CD4-positive, alpha-beta T cell treated with Interleukin-1 beta for 1 hour (primary cell): Measurements from ENCODE around the gene ENC1.

Experiments used
- DNase-seq, 2 donors: peaks; one replicate each; pipeline ENCODE4 v3.0.0-alpha.2; 2020 to 2022

The ENC1 gene

DNA sequence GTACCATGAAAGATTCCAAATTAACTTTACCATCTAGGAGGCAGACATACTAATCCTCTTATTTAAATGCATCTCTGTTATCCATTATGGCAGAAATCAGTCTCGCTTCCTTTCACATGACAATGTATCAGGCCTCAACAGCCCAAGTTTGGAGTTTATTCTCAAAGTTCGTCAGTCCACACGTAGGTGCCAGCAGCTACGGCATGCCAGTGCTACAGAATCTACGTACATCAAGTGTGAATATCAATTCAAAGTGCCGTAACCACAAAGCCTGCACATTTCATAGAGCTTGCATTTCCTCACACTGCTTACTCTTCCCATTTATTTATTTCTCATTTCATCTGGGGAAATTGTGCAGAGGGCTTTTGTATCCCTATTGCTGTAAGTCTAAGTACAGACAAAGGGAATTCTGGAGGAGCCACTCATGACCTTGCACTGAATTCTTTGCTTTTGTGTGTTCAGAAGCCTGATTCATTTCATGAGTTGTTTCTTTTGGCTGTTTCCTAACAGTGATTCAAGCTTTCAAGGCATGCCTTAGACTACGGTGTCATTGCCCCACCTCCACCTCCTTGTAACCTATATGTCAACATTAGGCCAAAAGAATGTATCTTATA is 10.0 kb downstream of the ENC1 start:
- peak; percentile 25 to 39 for DNase-seq

GRCh38 chr5:74629326-74629725 is 11.2 kb downstream of the ENC1 start:
- no peak for DNase-seq

DNA sequence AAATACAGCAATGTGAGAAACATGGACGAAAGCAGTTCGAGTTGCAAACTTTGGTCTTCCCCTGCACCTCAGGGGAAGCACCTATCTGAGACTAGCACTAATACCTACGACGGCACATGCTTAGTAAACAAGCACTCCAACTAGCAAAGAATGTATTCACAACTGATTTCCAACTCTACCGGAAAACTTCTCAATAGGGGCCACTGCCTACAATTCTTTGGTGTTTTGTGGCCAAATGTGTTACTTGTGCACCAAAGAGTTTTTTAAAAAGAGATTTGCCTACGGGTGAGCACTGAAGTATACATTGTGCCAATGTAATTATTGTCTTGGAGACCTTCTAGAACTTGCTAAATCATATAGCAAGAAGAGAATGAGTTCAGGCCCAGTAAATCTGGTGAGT is 12.2 kb downstream of the ENC1 start:
- DNase-seq: no peak

DNA sequence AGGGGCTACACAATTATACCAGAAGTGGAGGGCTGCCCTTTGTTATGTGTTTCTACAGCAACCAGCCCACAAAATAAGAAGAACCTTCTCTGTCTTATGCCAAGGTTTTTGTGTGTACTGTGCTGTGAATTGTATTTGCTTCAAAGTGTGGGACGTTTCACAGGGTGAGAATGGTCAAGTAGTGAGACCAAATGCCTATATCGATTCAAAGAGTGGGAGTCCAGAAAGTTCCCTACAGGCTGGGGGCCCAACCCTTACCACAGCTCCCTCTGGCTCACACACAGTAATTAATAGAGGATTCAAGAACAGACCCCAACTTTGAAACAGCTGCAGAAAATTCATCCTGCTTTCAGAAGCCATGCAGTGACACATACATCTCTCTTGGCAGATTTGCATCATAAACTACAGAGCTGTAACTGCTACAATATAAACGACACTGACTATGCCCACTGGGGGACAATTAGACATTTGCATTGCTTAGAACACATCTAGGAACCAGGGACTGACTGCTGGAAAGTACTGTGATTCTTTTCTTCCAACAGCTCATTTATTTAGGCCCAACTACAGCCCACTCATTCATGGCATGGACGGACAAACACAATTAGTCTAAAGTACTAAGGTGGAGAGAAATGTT is 12.8 kb downstream of the ENC1 start:
- DNase-seq: no peak

DNA sequence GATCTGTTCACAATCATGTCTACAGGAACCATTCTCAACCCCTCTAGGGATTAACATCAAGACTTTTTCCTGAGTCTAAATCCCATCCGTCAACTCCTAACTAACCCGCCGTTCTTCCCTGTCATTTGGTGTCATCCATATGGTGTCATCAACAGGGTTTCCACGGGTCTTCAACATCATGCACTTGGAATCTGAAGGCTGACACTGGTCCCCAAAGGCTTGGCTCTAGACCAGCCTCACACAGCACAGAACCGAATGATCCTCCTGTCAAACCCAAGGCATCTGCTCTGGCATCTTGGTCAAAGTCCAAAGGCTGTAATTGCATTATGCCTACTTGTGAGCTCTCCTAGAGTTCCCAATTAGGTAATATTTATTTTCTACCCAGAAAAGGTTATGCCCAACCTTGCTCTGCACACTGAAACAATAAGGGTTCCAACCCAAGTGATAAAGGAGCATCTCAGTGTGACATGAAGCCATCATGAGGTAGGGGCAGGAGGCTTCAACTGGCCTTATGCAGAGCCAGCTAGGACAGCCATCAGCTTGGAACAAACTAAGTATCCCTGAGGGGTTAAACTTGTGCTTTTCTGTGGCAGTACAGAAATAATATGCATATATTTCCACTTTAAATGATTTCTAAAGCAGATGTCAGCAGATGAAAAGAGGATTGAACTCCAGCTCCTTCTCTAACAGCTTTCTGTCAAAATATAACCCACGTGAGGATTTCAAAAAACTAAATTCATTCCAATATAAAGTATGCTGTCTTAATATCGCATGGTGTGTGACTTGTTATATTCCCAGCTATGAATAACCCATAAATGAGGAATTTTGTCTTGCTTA is 13.9 kb downstream of the ENC1 start:
- no peak for DNase-seq

DNA sequence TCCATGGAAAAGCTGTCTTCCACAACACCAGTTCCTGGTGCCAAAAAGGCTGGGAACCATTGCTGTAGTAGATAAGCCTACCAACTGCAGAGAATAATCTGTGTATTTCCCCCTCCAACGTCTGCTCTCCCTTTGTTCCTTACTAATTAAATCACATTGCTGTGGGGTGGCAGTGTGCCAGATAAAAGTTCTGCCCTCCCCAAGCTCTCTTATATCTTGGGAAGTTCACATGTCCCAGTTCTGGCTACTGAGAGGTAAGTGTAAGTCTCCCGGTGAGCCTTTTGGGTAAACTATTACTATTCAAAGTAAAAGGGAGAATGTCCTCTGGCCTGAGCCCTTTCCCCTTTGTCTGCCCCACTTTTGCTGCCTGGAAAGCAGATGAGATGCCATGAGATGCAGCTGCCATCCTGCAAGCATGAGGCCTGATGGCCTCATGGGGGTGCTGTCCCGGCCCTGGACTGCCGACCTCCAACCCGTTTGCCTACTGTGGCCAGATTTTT is 14.7 kb downstream of the ENC1 start:
- DNase-seq: no peak

GRCh38 chr5:74624931-74625505 is 15.5 kb downstream of the ENC1 start:
- no peak for DNase-seq

DNA sequence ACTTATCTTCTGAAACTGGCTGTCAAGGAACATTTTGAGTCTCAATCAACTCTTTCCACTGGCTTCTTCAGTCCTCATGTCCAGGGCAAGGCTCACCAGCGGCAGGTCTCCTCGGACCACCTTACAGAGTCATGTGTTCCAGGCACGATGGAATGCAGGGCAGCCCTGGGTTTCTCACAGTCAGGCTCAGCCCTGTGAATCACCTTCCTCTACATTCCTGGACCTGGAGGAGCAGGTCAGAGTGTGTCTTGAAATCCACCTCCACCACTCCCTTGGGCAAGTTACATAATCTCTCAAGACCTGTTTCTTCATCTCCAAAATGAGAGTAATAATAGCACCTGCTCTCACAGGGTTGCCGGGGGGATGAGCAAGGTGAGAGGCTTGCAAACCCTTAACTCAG is 16.0 kb downstream of the ENC1 start:
- no peak for DNase-seq

DNA sequence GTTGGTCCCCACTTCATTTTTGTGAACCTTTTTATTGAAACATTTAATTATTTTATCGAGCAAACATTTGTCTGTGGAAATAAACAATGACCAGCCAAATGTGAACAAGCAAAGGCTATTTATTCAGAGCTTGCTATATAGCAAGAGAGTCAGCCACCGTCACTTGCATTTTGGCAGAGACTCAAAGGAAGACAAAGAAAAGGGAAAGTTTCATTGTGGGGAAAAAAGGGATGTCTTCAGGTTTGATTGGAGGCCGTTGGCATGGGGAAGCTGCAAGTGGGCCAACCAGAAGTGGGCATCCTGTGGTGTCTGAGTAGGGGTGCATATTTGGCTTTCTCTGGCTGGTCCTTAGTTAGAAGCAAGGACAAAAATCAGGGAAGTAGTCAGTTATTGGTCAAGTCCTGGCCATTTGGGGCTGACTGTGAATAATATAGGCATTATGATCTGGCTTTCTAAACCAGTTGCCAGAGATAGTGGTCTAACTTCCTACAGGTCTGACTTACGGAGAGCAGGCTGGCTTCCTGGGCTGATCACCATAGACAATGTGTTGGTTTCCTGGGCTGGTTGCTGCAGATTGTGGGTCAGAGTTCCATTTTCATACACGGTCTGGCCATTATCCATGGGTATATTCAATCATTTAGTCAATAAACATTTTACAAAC is 16.6 kb downstream of the ENC1 start:
- no peak for DNase-seq

DNA sequence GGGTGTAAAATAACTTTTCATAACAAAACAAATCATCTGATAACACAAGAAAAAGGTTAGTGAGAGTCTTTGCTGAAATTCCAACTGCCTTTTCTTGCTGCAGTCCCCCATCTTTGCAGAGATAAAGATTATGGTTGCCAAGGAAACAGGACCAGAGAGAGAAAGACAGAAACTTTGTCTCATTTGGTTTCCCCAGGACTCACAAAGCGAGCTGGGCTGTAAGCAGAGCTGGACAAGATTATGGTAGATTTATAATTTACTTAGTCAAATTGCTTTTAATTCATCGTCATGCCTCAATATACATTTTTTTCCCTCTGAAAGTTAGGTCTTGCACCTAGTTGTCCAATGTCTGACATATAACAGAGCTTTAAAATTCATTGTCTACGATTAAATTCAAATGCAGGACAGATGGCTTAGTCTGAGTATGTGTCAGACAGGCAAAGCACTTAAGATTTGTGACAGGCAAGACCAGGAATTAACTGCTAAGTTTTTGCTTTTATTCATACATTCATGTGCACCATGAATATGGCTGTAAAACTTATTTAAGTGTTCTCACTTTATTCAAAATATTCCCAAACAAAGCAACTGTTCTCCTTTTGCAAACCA is 17.4 kb downstream of the ENC1 start:
- DNase-seq: no peak

DNA sequence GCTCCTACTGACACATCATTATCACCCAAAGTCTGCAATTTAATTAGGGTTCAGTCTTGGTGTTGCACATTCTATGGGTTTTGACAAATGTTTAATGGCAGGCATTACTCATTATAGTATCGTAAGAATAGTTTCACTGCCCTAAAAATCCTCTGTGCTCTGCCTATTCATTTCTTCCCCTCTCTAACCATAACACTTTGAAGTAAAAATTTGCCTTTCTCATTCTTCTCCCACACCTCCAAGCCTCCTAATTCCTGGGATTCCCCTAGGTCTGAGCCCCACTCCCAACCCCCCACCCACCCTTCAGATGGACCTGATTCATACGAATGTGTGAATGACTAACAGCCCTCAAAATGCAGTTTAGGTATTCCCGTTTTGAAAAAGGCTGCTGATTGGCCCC is 18.4 kb downstream of the ENC1 start:
- DNase-seq: no peak

DNA sequence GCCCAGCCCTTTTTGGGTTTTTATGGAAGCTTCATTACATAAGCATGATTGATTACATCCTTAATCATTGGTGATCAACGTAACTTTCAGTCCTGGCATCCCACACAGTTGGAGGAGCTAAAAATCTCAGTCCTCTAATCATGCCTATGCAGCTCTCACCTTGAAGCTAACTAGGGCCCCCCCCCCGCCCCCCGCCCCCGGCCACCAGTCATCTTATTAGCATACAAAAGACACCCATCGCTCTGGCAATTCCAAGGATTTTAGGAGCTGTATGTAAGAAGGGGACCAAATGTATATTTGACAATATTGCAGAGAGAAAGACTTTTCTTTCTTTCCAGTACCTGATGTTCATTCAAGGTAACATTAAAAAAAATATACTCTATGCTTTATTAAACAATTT is 19.0 kb downstream of the ENC1 start:
- no peak for DNase-seq

DNA sequence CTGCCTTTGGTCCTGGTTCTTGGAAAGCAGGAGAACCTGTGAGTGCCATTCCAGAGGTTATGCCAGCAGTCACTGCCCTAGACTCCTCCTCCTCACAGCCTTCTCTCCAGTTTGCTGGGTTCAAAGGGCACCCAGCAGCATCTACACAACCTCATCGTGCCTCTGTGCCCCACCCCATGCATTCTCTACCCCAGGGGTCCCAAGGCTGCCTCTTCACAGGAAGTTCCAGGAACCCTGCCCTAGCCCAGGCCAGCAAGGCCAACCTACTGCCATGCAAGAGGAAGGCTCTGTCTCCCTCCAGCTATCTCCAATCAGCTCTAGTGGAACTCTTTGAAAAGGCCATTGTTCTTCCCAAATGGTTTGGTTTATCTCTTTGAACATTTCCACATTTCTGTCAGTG is 21.2 kb downstream of the ENC1 start:
- DNase-seq: no peak

- no peak for DNase-seq
These were observed 22.4 kb downstream of the ENC1 start for GRCh38 chr5:74618106-74618505.

DNA sequence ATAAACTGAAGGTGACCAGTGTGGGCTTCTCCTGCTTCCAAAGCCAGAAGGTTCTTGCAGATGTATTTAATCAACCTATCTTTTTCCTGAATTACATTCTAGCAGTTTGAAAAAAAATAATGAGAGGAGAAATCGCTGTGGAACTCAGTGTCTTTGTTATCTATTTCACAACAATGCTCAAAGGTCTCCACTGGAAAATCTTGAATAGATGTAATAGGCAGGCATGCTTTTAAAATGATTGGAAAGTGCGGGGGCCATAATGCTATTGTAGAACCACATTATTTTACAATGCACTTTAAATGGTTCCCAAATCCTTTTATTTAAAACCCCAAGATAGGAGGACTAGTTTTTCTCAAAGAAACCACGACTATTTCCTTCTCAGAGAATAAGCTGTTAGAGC is 23.3 kb downstream of the ENC1 start:
- DNase-seq: no peak

- no peak for DNase-seq
These were observed 24.0 kb downstream of the ENC1 start for GRCh38 chr5:74616236-74617146.

DNA sequence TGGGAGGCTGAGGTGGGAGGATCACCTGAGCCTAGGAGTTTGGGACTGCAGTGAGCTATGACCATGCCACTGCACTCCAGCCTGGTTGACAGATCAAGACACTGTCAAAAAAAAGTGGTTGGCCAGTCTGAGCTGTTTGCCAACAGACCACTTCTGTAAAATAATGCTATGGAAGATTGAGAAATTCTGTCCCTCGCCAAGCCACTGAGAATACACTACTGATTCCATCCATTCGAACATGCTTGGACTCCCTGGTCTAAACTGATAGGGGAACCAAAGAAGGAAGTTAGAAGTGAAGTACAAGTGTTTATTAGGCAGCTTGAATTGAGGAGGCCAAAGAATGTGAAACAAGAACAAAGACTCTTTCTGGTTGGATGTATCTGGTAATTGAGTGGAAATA is 27.2 kb downstream of the ENC1 start:
- peak in 1 of 2 donors; percentile 2 for DNase-seq

DNA sequence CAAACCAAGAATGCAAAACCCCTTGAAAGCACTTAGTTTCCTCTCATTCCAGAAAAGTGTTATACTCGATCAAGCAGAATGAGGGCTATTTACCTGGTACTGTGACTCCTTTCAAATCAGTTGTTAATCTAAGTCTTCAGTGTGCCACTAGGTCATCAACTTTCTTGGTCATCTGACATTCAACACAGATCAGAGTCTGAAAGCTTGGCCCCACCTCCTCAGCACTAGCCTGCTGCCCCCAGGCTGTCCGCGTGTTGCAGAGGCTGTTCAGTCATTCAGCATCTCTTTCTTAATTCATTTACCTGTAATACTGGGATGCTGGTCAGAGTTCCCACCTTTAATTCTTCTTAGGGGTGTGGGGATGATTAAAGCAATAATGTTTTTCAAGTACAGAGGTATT is 28.5 kb downstream of the ENC1 start:
- no peak for DNase-seq

DNA sequence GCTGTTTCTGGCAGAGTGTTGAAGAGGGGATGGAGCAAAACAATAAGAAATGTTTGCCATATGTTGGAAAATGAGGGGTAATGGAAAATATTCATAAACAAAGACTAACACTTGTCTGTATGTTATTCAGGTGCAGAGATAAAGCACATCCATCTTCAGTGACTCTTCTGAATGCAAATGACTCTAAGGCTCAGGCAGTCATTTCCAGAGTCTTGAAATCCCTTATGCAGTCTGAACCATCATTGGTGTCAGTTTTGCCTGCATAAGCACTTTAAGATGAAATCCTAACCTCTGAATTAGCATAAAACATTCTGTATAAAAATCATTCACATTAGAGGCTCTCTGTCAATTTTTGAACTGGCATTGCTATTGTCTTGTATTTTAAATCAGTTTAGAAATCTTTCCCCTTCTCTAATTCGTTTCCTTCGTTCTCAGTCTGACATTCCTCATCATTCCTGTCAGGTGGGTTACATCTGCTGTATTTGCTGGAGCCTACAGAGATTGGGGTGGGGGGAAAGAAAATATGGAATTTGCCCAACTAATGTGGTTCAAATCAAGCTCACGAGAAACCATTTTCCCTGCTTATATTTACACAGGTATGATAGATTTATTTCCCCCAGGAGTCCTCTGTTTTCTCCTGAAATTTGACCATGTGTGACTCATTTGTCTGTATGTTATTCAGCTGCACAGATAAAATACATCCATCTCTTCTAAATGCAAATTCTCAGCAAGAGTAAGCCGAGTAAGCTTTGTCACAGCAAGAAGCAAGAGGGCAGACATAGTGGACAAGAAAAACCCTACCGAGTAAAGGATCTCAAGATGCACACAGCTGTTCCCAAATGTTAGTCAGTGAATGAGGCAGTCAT is 31.6 kb downstream of the ENC1 start:
- no peak for DNase-seq

DNA sequence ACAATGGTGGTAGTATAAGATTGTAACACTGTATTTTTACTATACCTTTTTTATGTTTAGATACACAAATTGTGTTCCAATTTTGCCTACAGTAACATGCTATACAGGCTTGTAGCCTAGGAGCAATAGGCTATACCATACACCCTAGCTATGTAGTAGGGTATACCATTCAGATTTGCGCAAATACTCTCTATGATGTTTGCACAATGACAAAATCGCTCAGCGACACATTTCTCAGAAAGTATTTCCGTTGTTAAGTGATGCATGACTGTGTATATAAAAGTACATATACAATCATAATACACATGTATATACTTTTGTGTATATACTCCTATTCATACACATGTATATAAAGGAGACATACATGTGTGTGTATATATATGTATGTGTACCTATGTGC is 34.8 kb downstream of the ENC1 start:
- no peak for DNase-seq

DNA sequence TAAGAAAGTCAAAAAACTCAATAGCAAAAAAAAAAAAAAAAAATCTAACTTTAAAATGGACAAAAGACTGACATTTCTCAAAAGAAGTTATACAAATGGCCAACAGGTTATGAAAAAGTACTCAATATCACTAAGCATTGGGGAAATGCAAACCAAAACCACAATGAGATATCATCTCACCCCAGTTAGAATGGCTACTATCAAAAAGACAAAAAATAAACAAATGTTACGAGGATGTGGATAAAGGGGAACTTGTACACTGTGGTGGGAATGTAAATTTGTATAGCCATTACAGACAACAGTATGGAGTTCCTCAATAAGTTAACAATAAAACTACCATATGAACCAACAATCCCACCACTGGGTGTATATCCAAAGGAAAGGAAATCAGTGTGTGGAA is 37.2 kb downstream of the ENC1 start:
- no peak for DNase-seq
